ENCODE results near the gene TMEM115.

Gene TMEM115

DNA sequence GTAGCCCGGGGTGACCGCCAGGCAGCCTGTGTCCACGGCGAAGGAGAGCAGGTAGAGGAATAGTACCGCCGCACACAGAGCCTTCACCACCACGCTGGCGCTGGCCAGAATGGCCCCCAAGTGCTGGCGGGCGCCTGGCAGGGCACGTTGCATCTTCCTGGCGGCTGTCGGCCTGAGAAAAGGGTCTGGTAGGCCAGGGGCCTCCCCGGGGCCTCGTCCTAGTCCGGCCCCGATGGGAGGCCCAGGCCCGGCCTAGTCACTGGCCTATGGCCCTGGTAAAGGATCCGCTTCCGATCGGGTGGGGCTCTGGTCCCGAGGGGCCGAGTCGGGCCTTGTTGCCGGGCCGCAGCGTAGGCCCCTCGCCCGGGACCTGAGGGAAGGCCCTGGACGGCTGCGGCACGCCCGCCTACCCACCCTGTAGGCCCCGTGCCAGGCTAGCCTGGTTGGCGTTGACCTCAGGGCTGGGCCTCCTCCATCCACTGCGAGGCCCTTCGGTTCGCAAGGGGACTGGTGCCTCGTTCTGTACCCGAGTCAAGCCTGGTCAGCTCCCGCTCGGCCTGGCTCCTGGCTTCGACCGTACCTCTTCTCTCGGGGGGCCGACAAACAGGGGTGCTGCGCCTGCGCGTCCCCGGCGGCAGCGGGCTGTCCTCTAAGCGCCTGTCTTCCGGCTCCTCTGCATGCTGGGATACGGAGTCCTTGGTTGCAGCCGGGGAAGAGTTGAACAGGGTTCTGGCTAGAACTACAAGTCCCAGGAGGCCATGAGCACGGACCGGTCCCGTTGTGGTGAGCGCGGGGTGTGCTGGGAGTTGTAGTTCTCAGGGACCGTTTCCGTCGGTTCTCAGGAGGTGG, at the start of gene TMEM115:
Gene TMEM115 (minus strand): TSS at position 611 of the 849 bp plus-strand sequence. CDS start 458 bp downstream, at position 153.
- peak; percentile 64 to 97 for DNase-seq

DNA sequence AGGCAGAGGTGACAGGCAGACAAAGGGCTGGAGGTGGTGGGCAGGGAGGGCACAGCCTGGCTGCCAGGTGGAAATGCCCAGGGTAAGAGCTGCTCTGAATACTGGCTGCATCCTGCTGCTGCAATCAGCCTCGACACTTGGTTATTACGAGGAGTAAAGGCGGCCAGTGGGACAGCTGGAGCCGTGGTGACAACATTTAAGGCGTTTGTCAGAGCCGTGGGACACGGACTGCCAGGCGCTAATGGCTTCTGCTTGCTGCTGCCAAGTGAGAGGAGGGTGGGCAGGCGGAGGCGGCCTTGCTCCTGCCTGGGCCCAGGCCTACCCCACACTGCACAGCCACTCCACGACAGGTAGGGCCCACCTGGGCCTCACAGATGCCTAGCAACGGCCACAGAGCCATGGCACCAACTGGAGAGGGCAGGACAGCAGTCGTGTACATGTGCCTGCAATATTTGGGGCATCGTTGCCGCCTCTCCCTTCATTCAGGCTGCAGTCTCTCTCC, 49.2 kb upstream of the TMEM115 start:
- no peak for DNase-seq

DNA sequence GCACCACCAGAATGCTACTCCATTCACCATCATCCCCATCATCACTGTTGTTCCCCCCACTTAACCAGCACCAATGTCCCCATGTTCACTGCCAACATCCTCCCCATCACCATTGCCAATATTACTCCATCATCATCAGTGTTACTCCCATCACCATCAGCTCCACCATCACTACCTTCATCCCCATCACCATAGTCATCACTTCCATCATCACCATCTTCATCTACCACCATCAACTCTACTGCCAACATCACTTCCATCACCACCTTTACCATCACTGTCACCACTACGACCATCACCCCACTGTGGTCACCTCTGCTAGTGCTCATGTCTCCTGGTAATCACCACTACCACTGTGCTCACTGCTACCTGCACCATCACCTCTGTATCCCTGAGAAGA, 47.2 kb upstream of the TMEM115 start:
- DNase-seq, result no peak

- DNase-seq, result no peak
Observed at GRCh38 chr3:50405249-50405648, 45.9 kb upstream of the TMEM115 start.

DNA sequence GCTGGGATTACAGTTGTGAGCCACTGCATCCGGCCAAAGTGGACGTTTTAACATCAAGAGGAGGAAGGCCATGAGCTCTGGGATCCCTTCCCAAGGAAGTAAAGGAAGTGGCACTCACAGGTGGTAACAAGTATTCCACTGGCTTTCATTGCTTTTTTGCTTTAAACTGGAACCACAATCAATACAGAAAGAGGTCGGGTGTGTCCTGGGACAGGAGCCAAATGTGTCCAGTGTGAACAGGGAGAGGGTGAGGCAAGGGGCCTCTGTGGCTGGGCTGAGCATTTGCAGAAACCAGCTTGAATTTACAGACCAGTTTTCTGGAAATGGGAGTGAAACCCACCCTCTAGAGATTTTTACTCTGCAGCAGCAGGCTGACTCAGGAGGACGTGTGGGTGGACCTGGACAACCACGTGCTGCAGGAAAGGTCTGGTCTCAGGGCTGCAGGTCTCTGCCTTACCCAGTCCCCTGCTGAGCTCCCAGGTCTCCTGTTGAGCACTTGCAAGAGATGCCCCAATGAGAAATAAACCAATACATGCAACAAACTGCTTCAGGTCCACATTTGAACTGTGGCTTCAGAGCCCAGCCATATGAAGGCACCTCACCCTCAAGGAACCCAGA, 42.8 kb upstream of the TMEM115 start:
- no peak for DNase-seq

DNA sequence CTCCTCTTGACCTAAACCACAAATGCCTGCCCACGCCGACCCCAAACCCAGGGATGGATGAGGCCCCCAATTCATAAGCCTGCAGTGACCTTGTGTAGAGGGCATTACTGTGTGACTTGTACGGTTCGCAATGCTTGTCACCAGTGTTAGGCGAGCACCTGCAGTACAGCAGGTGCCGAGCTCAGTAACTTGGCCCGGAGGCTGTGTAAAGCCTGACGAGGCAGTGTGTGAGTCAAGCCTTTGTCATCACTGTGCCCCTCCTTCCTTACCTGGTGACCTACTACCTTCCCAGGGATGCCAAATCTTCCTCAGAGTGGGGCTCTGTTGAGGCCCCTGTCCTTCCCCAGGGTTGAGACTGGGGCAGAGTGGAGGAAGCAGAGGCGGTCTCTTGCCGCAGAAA, 37.2 kb upstream of the TMEM115 start:
- no peak for DNase-seq

- DNase-seq, result no peak
Observed at GRCh38 chr3:50395070-50395860, 35.9 kb upstream of the TMEM115 start.

DNA sequence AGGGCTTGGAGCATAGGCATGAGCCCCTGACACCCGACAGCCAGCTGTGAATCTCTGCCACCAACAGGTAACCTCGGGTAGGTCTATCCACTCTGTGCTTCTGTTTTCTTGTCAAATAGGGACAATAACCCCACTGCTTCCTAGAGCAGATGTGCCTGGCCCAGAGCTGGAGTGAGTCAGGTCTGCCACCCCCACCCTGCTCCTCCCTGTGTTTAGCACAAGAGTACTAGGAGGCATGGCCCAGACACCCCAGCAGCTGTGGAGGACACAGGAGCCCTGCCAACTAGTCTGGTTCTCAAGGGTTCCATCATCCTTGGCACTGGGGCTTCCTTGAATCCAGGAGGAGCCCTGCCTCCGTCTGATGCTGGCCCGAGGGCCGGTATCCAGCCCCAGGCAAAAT, 33.7 kb upstream of the TMEM115 start:
- DNase-seq, result no peak

- no peak for DNase-seq
Observed at GRCh38 chr3:50392101-50392715, 32.9 kb upstream of the TMEM115 start.

- DNase-seq, result no peak
Observed at GRCh38 chr3:50390508-50391224, 31.3 kb upstream of the TMEM115 start.

GRCh38 chr3:50389414-50389767, 30.1 kb upstream of the TMEM115 start:
- DNase-seq, result no peak

DNA sequence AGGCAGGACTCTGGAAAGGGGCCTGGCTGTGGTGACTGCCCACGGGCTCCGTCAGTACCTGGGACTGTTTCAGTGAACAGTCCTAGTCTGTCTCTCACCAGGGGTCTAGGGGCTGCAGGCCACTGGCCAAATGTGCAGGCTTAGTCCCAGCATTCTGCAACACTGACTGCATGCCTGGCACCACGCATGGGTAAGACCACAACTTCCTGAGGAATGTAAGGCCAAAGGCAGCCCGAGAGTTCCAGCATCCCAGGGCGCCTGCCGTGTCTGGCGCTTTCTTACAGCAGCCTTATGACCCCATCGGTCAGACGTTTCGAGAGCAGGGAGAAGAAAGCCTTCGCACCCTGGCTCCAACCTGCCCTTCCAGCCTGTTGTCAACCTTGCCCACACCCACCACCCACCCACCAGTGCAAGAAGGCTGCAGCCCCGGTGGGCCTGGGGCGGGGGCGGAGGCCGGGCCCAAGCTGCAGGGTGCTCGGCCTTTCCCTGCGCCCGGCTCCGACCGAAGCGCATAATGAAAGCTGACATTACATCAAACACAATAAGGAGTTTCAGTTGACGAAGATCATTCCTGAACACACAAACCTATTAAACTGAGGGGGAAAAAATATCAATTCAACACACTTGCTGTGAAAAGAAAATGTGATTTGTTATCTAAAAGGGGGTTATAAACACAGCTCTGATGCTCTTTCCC, 29.5 kb upstream of the TMEM115 start:
- no peak for DNase-seq

- DNase-seq, result no peak
Observed at GRCh38 chr3:50388016-50388719, 28.8 kb upstream of the TMEM115 start.

GRCh38 chr3:50385754-50386153, 26.4 kb upstream of the TMEM115 start:
- no peak for DNase-seq

GRCh38 chr3:50383750-50384149, 24.4 kb upstream of the TMEM115 start:
- no peak for DNase-seq

DNA sequence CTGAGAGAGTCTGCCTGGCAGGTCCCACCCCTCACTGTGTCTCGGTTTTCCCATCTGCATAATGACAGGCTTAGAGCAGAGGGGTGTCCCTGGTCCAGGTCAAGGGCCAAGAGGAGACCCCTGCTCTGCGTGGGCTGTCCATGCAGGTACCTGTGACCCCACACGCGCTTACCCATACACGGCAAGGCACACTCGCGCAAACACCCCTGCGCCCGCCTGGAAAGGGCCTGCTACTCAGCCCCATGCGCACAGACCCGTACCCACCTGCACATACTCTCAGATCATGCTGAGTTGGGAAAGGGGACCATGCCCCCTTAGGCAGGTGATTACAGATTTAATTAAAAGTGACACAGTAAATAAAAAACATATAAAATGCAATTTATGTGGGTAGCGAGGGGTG, 23.4 kb upstream of the TMEM115 start:
- DNase-seq, result no peak

GRCh38 chr3:50381383-50381782, 22.1 kb upstream of the TMEM115 start:
- no peak for DNase-seq

- no peak for DNase-seq
Observed at GRCh38 chr3:50380405-50381085, 21.2 kb upstream of the TMEM115 start.

DNA sequence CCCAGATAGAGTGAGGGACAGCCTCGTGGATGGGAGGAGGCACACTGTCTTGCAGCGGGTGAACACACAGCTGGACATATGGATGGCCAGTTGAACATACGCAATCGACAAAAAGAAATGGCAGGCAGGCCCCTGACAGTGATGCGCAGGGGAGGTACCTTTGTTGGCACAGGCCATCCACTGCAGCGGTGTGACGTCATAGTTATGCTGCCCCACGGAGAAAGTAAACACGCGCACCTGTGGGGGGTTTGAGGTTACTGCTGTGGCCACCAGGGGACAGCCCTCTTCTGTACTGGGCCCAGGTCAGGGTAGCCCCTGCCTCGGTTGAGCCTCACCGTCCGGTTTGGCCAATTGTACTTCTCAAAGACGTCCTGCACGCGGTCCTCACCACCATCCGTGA, 19.4 kb upstream of the TMEM115 start:
- no peak for DNase-seq

- DNase-seq, result no peak
Observed at GRCh38 chr3:50378024-50378423, 18.7 kb upstream of the TMEM115 start.

All from bone marrow (tissue), 2 donors.